H1 (cell line): Measurements from ENCODE around the gene IVL.

Experiments used
- ASH2L ChIP-seq: fragments of 200-600, 300-600 bp; sonication (generic); IDR thresholded peaks from one replicate; pipeline ENCODE4 v1.7.1; 2017; ENCODE audit warnings: low read length
- EGR1 ChIP-seq: IDR thresholded peaks from 2 replicates; pipeline ENCODE4 v1.6.1; 2011; ENCODE audit warnings: low read depth, low read length, borderline replicate concordance
- EZH2 ChIP-seq: fragments of 200-600 bp; sonication (generic); IDR thresholded peaks from 2 replicates; pipeline ENCODE4 v1.7.1; 2012; ENCODE audit warnings: low read depth, mild to moderate bottlenecking, moderate library complexity, low read length, inconsistent platforms; ENCODE audit not compliant: severe bottlenecking
- SP2 ChIP-seq: IDR thresholded peaks from 2 replicates; pipeline ENCODE4 v1.6.1; 2012; ENCODE audit warnings: mild to moderate bottlenecking, low read length, inconsistent platforms
- SP4 ChIP-seq: IDR thresholded peaks from 2 replicates; pipeline ENCODE4 v1.6.1; 2012; ENCODE audit warnings: low read length, inconsistent platforms
- TAF1 ChIP-seq: IDR thresholded peaks from 2 replicates; pipeline ENCODE4 v1.6.1; 2011; ENCODE audit warnings: mild to moderate bottlenecking, low read depth, low read length
- TF ChIP-seq, protein P1 (sequence below): IDR thresholded peaks from 2 replicates; pipeline ENCODE4 v1.6.1; 2011; ENCODE audit warnings: low read length, improper control_type of control experiment

DNA sequence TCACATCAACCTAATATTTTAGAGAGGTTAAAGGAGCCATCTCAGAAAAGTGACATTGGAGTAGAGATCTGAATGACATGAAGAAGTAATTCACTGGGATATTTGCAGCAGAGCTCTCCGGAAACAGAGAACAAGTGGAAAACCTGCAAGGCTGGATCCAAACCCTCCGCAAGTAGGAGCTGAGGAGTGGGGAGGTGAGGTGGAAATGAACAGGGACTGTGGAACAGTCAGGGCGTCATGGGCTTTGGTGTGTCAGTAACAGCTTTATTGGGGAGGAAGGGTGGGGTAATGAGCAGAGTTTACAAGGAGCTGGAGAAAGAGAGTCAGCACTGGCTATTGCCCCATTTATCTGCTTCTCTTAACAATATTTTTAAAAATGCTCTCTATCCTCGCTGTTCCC is 9.3 kb upstream of the IVL start:
- TF ChIP-seq, protein P1, sequence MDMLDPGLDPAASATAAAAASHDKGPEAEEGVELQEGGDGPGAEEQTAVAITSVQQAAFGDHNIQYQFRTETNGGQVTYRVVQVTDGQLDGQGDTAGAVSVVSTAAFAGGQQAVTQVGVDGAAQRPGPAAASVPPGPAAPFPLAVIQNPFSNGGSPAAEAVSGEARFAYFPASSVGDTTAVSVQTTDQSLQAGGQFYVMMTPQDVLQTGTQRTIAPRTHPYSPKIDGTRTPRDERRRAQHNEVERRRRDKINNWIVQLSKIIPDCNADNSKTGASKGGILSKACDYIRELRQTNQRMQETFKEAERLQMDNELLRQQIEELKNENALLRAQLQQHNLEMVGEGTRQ = no peak
- TF ChIP-seq ASH2L = no peak
- no peak for TF ChIP-seq SP4
- no peak for TF ChIP-seq EGR1
- no peak for TF ChIP-seq EZH2
- TF ChIP-seq TAF1 = no peak
- no peak for TF ChIP-seq SP2
